Gastroesophageal sphincter (tissue), 3 donors: ENCODE measurements around the gene U2AF1L4.

ENCODE experiments used
- CTCF ChIP-seq, 4 experiments: fragments of 200-600 bp in 2 of 4; fragments of 450-650 bp in 2 of 4; sonication (generic) in 1 of 4; IDR thresholded peaks; one replicate each; pipeline ENCODE4 v1.5.1; 2017 to 2019; ENCODE audit warnings: antibody characterized with exemption in 4 of 4, mild to moderate bottlenecking in 2 of 4, moderate library complexity in 2 of 4
- EP300 ChIP-seq: sonication (generic); formaldehyde crosslinking; IDR thresholded peaks from one replicate; pipeline ENCODE4 v1.6.1; 2017; ENCODE audit warnings: antibody characterized with exemption, mild to moderate bottlenecking
- POLR2A ChIP-seq, 2 donors: fragments of 450-650 bp; IDR thresholded peaks; one replicate each; pipeline ENCODE4 v1.6.1; 2017; ENCODE audit warnings: antibody characterized with exemption in 2 of 2, mild to moderate bottlenecking in 2 of 2, moderate library complexity in 1 of 2
- POLR2AphosphoS5 ChIP-seq: sonication (generic); formaldehyde crosslinking; IDR thresholded peaks from one replicate; pipeline ENCODE4 v1.6.1; 2017; ENCODE audit warnings: antibody characterized with exemption

DNA sequence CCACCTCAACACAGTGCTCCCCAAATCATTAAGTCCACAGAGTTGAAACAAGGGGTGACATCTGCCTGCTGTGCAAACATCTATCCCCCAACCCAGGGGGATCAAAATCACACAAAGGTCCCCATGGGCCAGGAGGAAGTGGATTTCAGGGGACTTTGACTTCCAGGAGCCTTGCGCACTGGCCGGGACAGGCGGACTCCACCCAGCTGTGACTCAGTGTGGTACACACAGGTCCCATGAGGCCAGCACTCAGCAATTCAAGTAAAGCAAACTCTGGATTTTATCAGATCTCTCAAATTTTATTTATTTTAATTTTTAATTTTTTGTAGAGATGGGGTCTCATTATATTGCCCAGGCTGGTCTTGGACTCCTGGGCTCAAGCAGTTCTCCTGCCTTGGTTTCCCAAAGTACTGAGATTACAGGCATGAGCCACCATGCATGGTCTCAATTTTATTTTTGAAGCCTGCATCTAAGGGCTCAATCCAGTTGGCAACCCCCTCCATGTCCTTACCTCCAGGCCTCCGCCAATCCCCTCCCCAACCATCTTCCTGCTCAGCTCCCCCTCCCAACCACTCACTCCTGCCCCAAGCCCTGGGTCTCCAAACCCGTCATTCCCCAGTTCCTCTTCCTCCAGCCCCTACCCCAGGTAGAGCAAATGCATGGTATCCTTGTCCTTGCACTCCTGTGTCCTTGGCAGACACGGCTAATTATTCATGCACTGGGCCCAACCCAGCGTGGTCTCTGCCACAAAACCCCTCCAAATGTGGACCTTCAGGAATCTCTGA lies 48.4 kb upstream of the U2AF1L4 start:
- TF ChIP-seq CTCF (IDR thresholded peaks at IDR 0.05) (no peak), POLR2AphosphoS5 (no peak), EP300 (no peak), POLR2A (IDR thresholded peaks at IDR 0.05) (no peak)
